Epidermal melanocyte (primary cell): ENCODE results near the gene KRT222.

Experiments used
- DNase-seq: peaks from one replicate; pipeline ENCODE4 v3.0.0; 2011; ENCODE audit warnings: low spot score; ENCODE audit not compliant: insufficient read length

KRT222 gene

GRCh38 chr17:40664582-40665333 is at the start of gene KRT222:
KRT222 (minus strand) TSS chr17:40665177; CDS start chr17:40665099, 78 bp downstream.
- DNase-seq: no peak

DNA sequence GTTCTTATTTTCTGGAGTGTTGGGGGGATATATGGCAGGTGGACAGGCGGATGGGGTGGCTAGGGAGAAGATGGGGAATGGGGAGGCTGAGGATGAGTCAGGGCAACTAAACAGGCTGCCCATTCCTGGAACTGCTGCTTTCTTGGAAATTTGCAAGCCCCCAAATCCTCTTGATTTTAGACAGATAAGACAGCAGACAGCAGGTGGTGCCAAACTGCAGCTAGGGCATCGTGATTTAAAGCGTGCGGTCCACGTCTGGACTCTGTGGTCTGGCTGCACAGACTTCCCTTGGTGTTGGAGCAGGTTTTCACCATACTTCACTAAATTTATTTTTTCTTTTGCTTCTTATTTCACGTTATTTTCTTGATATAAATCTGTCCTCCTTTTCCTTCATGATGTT is 49.5 kb upstream of the KRT222 start:
- no peak for DNase-seq

GRCh38 chr17:40707745-40708144 is 42.8 kb upstream of the KRT222 start:
- DNase-seq: no peak

DNA sequence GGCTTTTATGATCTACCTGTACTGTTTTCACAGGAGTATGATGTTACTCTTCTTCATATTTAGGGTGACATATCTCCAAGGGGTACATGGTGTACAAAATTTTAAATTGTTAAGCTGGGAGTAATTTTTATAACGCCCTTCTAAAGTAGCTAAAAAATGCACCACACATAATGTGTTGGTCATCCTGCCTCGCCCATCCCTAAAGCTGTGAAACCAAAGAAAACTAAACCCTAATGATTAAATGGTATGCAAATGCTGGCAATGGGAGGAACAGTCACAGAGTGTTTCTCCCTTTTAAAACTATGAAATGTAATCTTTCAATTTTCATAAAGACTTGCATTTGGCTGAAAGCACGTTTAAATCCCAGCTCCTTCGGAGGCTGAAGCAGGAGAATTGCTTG is 40.6 kb upstream of the KRT222 start:
- no peak for DNase-seq

- no peak for DNase-seq
Measured at GRCh38 chr17:40703652-40704051, 38.7 kb upstream of the KRT222 start, which contains the start of gene KRT24. KRT24 (minus strand) TSS chr17:40703752; CDS start chr17:40703693, 59 bp downstream.

DNA sequence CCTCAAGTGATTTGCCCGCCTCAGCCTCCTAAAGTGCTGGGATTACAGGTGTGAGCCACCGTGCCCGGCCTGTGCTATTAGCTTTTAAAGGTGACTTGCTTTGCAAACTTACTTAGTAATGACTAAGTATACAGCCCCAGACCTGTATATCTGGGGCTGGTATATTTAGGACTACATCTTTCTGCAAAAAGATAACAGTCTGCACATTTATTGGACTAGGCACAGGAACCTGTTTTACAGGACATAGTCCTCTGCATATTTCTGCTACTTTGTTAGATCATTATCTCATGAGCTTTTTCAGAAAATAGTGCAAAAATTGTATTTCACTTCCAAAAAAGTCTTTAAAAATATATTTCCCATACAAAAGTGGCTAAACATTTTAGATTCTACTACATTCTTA is 37.3 kb upstream of the KRT222 start:
- no peak for DNase-seq

DNA sequence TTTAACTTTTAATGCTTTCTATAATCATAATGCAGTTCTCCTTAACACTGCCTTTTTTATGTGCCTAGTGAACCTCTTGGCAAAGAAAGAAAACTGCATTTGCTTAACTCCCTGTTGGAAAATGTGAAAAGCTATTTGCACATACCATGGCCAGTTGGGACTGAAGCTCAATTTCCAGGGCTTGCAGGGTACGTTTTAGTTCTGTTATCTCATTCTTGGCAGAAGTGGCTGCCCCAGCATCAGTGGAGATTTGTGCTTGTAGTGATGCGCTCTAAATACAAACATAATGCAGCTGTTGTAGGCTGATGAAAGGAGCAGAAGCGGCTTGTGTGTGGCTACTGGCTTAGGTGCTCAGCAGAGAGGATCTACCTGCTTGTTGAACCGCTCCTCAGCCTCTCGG is 34.9 kb upstream of the KRT222 start:
- DNase-seq: no peak

DNA sequence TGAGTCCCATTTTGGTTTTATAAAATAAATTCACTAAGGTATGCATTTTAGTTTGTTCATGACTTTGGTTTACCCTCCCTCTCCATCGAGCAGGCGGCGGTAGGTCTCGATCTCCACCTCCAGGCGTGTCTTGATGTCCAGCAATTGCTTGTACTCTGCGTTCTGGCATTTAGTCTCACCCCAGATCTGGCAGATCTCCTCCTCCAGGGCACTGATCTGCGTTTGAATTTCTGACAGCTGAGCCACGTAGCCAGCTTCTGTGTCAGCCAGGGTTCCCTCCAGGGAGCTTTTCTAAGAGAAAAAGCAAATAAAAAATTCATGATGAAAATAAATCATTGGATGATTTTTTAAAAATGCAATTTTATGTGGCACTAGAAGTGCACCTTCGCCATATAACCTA is 34.4 kb upstream of the KRT222 start:
- DNase-seq: no peak

- DNase-seq: no peak
Measured at GRCh38 chr17:40697297-40697696, 32.3 kb upstream of the KRT222 start.

DNA sequence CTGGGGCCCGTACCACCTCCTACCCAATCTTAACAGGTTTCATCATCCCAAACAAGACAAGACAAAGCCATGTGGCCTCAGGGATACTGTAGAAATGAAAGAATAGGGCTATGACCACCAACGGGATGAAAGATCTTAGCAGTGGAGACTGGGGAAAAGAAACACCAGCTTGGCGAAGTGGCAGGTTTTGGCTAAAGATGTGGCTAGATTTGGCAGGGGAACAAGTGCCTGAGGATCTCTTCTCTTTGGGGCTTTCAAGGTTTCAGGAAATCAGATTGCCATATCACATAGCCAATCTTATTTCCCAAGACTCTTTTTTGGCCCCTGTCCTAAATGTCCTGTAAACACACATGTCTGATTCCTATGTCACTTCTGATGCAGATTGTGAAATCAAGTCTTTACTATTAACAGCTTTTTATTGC is 31.7 kb upstream of the KRT222 start:
- no peak for DNase-seq

DNA sequence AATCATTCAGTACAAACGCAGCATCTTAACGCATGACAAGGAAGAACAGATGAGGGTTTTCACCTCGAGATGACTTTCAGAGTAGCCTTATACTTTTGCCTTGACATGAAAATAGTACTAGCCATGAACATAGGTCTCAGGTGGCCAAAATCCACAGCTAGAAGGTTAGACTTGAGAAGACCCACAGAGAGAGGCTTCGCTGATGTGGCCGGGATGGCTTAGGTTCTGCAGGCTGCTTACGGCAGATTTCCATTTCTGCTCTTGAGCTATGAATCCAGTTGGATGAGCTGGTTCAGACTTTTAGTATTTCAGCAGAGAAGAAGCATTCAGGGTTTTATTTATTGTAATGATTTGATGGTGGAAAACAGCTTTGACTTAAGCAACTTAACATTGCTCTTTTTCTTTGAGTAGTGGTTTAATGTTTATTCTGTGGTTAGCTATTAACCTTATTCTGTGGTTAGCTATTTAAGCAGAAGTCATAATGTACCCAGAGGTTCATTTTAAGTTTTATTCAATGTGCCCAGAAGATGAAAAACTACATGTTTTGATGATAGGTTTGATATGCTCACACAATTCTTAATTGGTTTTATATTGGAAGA is 31.0 kb upstream of the KRT222 start:
- no peak for DNase-seq

GRCh38 chr17:40694584-40694983 is 29.6 kb upstream of the KRT222 start:
- no peak for DNase-seq

- no peak for DNase-seq
Measured at GRCh38 chr17:40687106-40687505, 22.1 kb upstream of the KRT222 start.

- no peak for DNase-seq
Measured at GRCh38 chr17:40686192-40686591, 21.2 kb upstream of the KRT222 start.

- no peak for DNase-seq
Measured at GRCh38 chr17:40680998-40681397, 16.0 kb upstream of the KRT222 start.

GRCh38 chr17:40679523-40679907 is 14.5 kb upstream of the KRT222 start:
- DNase-seq: no peak

DNA sequence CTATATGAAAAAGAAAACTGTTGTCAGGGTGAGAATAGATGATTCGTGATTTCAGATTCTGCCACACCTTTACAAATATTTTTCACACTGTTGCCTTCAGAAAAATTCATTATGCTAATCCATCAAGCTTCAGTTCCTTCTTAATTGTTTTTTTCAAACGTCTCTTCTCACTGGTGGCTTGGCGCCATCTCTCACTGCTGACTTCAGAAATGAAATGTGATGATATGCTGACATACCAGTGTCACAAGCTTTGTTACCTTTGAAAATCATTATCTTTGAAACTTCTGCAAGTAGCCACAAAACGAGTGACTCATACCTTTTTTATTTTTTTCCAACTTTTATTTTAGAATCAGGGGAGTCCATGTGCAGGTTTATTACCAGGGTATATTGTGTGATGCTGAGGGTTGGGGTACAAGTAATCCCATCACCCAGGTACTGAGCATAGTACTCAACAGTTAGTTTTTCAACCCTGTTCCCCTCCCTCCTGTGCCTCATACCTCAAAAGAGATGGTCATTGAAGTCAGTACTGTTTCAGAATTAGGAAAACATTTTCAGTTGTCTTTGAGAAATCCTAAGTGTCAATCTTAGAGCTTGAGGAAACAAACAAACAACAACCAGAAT is 14.0 kb upstream of the KRT222 start:
- DNase-seq: no peak

GRCh38 chr17:40675905-40676304 is 10.9 kb upstream of the KRT222 start:
- DNase-seq: no peak

DNA sequence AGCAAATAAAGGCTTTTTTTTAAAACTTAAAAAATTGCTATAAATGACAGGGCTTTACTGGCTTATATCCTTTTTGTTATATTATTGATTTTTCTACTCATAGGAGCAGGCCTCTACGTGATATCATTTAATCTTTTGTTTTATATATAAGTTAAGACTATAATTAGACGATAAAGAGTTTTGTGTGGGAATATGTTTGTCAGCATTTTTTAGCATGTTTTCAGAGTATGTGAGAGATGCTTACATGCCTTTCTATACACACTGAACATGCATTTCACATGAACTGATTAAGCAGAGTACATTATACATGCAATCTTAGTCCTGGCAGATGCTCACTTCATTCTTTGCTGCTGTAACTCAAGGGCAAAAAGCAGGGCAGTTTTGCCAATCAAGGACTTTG is 7.7 kb upstream of the KRT222 start:
- no peak for DNase-seq

GRCh38 chr17:40671282-40671681 is 6.3 kb upstream of the KRT222 start:
- DNase-seq: no peak

- DNase-seq: no peak
Measured at GRCh38 chr17:40666331-40666730, 1.4 kb upstream of the KRT222 start.

DNA sequence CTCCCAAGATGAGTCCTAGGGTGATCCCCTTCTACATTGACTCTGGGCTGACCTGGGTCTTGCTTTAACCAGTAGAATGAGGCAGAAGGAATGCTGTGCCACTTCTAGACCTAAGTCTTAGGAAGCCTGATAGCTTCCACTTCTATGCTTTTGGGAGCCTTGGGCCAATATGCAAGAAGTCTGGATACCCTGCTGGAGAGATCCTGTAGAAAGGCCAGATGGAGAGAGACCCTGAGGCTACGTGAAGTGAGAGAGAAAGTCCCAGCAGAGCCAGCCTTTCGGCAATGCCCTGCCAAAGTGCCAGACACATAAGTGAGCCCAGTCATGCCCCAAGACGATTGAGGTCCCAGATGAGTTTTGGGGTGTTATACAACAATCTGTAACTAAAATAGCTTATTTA is 1.7 kb downstream of the KRT222 start:
- no peak for DNase-seq

DNA sequence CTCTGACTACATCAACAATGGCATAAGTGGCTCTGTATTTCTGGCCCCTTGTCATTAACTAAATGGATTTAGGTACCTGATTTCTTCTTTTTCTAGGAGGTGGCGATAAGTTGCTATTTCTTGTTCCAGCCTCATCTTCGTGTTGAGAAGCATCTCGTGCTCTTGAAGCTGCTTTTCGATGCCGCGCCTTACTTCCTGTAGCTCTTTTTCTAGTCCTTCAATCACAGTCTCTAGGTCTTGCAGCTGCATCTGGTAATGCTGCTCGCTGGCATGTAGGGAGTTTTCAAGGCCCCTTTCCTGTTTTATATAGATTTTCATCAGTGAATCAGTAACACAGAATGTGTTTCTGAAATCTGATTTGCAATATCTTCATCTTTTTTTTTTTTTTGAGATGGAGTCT is 5.1 kb downstream of the KRT222 start:
- no peak for DNase-seq
